GM19452 (cell line): ENCODE data around the gene TEK.

Source experiments
- ATAC-seq: cut with Tn5 transposase; IDR thresholded peaks from one replicate; pipeline ENCODE4 v1.9.1; 2021; ENCODE audit not compliant: unreplicated experiment

TEK gene

DNA sequence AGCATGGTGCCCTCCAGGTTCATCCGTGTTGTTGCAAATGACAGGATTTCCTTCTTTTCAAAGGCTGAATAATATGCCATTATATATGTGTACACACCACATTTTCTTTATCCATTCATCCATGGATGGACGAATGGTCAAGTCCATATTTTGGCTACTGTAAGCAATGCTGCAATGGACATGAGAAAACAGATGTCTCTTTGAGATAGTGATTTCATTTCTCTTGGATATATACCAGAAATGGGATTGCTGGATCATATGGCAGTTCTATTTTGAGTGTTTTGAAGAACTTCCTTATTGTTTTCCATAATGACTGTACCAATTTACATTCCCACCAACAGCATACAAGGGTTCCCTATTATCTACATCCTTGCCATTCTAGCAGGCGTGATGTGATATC, 67.9 kb downstream of the TEK start:
- ATAC-seq = no peak

GRCh38 chr9:27179245-27179865, 70.3 kb downstream of the TEK start:
- ATAC-seq = no peak

DNA sequence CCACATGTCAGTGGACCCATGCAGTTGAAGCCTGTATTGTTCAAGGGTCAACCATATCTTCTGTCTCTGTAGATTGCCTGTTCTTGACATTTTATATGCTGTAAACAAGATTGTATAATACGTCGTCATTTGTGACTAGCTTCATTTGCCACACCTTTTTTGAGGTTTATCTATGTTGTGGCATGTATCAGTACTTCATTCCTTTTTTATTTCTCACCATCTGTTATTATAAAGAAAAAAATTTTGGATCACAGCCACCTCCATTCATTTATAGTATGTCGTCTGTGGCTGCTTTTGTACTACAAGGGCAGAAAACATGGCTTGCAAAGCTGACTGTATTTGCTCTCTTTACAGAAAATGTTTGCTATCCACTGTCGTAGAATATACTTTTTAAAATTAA, 72.4 kb downstream of the TEK start:
- no peak for ATAC-seq

DNA sequence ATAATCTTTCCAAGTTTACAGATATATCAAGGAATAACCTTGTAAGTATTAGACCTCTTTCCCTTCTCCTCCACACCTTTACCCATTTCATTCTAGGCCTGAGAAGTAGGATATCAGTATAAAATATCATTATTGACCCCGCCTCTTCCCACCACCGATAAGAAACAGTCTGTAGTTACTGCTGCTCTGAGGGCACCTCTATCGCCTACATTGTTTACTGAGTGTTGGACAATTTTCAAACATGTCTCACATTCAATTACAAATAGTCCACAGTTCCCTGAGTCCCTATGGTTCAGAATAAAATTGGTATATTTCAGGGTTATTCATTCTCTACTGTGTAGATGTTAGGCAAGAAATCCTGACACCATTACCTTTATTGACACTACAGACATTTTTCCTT, 73.4 kb downstream of the TEK start:
- ATAC-seq = no peak

- no peak for ATAC-seq
Observed at GRCh38 chr9:27183131-27183530, 74.1 kb downstream of the TEK start.

- no peak for ATAC-seq
Observed at GRCh38 chr9:27183701-27184100, 74.7 kb downstream of the TEK start.

- no peak for ATAC-seq
Observed at GRCh38 chr9:27184556-27185351, 75.7 kb downstream of the TEK start.

DNA sequence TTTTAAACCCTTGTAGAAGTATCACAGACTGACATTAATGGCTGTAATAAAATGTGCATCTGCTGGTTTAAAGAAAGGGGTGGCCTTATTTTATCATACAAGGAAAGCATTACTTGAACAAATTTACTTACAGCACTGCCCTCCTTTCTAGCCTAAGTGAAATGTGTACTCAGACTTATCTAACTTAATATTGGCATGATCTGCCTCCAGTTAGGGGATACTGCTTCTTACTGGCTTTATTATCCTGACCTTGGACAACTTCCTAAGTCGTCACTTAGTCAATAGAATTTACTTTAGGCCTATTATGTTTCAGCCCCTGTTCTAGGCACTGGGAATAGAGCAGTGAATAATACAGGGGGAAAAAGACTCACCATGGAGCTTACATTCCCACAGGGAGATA, 79.4 kb downstream of the TEK start:
- no peak for ATAC-seq

- ATAC-seq = no peak
Observed at GRCh38 chr9:27189426-27189825, 80.4 kb downstream of the TEK start.

DNA sequence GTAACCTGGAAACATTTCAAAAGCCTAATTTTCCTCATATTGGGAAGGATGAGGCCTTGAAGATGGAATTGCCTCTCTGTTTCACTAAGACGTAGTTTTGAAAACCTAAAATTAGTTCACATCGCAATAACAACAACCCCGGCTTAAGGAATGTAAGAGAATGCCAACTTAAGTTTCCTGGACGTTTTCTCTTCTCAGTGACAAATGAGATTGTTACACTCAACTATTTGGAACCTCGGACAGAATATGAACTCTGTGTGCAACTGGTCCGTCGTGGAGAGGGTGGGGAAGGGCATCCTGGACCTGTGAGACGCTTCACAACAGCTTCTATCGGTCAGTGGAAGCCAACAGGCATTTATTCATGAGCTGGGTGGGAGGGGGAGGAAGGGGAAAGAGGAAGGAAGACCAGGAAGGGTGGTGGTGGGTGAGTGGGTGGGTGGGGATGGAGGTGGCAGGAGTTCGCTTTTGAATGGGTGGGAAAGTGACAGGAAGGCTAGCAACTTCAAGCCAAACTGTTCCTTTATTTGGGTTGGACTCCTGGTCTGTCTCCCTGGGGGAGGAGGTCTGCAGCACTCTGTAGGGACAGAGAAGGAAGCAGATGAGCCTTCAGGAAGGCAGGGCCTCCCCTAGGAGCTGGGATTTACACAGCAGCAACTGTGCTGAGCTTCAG, 83.4 kb downstream of the TEK start:
- no peak for ATAC-seq

- ATAC-seq = no peak
Observed at GRCh38 chr9:27193886-27194285, 84.9 kb downstream of the TEK start.

- ATAC-seq = no peak
Observed at GRCh38 chr9:27194401-27195091, 85.5 kb downstream of the TEK start.

- no peak for ATAC-seq
Observed at GRCh38 chr9:27195191-27195590, 86.2 kb downstream of the TEK start.

- ATAC-seq = no peak
Observed at GRCh38 chr9:27196383-27196782, 87.4 kb downstream of the TEK start.

DNA sequence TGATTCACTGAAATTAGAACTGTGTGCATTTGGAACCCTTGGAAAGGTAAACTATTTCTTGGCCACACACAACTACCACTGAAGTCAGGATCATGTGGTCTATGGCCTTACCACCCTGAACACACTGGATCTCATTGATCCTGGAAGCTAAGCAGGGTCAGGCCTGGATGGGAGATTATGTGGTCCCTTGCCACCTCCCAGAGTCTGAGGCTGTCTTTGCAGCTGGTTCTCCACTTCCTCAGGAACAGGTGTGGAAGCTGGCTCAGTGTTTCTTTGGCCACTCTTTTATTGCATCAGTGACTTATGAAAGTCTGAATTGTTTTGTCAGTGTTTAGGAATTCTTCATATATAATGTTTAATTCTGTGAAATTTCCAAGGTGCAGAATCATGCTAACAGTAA, 89.2 kb downstream of the TEK start:
- ATAC-seq = no peak

- no peak for ATAC-seq
Observed at GRCh38 chr9:27202056-27202455, 93.0 kb downstream of the TEK start.

DNA sequence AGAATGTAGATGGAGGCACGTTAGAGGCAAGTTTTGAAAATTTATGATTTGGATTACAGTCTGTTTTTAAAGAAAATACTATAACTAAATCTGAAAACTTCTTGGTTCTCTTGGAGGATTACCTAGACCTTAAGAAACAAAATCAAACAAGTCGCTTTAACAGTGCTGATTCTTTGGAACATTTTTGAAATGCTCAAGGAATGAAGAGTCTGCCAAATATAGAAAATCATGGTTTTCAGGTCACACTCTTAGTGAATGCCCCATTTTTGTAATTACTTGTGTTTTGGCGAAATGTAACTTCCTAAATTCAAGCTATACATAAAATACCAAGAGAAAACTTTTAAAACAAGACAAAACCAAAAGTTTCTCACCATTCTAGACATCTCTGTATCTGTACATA, 94.8 kb downstream of the TEK start:
- ATAC-seq = no peak

DNA sequence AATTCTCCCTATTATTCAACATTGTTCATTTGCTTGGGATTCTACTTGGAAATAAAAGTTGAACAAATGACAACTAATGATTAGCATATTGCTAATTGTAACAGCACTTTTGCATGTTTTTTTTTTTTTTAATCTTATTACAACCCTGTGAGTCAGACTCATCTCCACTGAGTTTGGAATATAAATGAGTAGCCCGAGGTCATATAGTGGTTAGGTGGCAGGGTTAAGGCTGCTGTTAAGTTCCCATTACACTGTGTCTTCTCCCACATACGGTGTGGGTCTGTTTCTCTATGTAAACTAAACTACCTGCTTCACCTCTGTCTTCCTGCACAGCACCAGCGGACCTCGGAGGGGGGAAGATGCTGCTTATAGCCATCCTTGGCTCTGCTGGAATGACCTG, 95.6 kb downstream of the TEK start:
- no peak for ATAC-seq

- ATAC-seq = no peak
Observed at GRCh38 chr9:27205198-27205597, 96.2 kb downstream of the TEK start.

DNA sequence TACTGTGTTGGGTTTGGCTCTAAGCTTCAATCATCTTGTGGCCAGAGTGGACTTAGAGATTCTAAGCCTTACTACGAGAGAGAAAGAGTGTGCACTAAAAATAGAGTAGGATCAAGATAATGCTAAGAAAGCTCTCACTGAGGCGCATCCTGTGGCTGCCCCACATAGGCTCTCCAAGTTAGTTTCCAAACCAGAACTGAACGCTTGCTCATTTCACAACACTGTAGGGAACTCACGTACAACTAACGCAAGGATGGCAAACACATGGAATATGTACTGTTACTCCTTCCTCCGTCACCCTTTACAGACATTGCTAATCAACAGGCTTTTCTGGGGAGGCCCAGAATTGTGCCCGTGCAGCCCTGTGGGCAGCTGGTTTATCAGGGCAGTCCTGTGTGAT, 97.0 kb downstream of the TEK start:
- no peak for ATAC-seq

- ATAC-seq = no peak
Observed at GRCh38 chr9:27209034-27209433, 100.0 kb downstream of the TEK start.

DNA sequence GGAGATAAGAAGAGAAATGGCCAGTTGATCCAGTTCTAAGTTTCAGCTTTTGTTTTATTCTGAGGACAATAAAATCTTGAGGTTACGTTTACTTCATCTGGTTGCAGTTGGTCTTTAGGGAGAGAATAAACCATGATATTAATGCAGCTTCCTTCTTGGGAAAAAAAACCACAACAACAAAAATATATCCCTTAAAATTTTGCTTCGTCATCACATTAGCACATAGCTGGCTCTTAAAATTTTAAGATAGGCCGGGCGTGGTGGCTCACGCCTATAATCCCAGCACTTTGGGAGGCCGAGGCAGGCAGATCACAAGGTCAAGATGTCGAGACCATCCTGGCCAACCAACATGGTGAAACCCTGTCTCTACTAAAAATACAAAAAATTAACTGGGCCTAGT, 101.6 kb downstream of the TEK start:
- no peak for ATAC-seq
